LoVo (cell line): ENCODE results near the gene FAM163B.

ENCODE experiments used
- DNase-seq: peaks from one replicate; pipeline ENCODE4 v3.0.0-alpha.2; 2016; ENCODE audit warnings: low spot score

Gene FAM163B

GRCh38 chr9:133615606-133616188, 6.5 kb upstream of the FAM163B start:
- no peak for DNase-seq

DNA sequence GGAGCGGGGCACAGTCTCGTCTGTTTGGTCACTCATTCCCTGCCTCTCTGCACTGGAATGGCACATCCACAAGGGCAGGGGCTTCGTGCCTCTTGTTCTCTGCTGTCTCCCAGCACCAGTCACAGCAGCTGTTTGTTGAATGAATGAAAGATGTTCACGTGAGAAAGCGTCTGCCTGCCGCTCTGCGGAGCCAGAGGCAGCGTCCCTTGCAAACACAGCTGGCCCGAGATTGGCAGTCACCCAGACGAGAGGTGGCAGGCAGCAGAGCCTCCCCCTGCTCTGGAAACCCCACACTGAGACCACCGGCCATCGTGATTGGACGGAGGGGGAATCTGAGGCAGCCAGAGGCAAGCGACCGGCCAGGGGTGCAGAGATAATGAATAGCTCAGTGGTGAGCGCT, 6.0 kb upstream of the FAM163B start:
- no peak for DNase-seq

DNA sequence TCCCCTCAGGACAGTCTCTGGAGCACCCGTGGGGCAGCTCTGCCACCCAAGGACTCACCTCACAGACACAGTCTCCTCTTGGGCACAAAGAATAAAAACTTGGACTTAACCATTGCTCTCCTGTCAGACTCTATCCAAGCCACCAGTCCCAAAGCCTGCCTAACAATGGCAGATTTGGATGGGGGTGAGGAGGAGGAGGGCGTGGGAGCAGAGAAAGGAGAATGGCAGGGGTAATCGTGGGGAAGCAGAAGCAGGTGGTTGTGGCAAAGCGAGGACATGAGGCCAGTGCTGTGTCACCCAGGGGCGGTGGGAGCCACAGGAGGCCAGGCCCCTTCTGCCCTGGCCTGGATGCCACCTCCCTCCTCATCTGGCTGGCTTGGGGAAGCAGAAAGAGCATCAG, 5.5 kb upstream of the FAM163B start:
- no peak for DNase-seq

DNA sequence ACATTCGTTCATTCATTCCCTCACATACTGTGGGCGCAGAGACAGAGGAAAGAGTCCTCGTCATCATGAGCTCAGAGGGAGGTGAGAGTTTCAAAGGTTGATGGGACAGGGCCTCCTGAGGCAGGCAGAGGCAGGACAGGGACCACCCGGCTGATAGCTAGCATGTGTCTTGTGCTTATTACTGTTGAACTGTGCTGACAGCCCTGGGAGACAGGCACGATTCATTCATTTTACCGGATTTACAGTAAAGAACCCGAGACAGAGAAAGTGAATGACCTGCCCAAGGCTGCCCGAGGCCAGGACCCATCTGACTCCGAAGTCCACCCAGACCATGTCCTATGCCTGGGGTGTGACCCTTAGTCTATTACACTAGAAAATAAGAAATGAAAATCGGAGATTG, 4.9 kb upstream of the FAM163B start:
- no peak for DNase-seq

- no peak for DNase-seq
Measured at GRCh38 chr9:133613432-133613831, 4.2 kb upstream of the FAM163B start.

DNA sequence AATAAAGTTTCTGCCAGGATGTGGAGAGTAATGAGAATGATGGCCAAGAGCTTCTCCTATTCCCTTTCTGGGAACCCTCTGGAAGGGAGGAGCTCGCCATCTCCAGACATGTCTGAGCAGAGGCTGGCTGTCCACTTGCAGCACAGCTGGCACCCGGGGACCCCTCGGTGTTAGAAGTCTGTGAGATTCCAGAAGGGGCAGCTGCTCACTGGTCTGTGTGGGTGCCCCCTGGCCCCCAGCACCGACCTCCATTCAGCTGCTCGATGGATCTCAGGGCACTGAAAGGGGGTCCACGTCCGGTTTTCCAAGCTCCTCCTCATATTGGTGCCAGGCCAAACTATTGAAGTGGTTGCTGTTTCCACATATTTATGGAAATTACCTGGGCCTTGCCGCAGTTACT, 3.6 kb upstream of the FAM163B start:
- no peak for DNase-seq

DNA sequence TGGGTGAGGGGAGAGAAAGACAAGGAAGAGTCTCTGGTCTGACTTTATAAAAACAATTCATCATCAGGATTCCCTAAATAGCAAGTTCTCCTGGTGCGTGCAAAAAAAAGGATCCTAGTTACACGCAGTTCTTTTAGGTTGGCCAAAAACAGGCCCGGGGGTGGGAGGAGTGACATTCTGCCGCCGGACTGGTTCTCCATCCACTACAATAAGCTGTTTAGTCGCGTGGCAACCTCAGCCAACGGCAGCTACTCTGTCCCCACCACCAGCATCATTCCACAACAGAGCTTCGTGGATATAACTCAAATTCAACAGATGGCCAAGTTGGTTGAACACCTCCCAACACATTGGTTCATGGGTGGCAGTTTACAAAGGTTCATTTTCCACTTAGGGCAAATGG, 2.9 kb upstream of the FAM163B start:
- DNase-seq, result no peak

GRCh38 chr9:133610845-133611244, 1.7 kb upstream of the FAM163B start:
- no peak for DNase-seq

DNA sequence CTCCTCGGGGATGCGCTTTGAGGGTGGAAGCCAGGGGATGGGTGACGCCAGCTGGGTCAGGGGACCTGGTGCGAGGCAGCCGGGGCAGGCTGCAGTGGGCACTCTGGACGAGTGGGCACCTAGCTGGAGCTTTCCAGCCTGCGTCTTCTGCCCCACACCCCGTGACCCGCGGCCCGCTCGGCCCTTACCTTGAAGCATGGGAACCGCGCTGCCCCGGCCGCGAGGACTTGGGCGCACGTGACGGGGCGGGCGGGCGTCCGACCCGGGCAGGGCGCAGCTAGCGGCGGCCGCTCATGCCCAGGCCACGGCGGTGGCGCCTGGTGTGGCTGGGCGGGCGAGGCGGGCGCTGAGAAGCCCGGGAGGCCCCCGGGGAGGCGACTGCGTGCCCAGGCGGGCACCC, 300 bp downstream of the FAM163B start:
- no peak for DNase-seq

- DNase-seq, result no peak
Measured at GRCh38 chr9:133608382-133608781, 807 bp downstream of the FAM163B start.

DNA sequence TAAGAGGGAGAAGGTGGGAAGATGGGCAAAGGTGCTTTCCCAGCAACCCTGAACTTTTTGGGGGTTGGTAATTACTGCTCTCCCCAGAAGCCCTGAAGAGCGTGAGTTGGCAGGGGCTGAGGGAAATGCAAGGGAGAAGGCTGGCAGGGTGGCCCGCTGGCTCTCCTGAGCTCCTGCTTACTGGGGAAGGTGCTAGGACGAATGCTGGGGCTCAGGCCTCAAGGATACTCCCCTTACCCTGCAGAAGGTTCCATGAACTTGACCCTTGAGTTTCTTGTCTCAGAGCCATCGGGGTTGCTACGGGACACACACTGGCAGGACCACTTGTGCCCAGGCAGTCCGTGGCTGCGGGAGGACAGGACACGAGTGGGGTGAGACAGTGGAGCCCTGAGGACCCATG, 1.2 kb downstream of the FAM163B start:
- DNase-seq, result no peak

DNA sequence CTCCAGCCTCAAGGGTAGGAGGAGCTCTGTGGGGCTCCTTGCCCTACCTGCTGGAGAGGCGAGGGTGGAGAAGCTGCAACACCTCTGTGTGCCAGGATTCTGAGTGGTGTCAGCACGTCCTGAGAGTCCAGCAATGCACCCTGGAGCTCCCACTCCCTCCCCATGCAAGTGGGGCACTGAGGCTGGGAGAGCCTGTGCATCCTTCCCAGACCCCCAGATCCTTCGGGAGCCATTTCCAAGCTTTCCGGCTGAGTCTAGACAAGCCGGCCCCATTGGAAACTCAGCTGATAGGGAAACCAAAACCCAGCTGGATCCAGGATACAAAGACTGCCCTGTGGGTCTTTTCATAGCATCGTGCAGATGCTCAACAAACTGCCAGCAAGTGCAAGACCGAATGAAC, 1.8 kb downstream of the FAM163B start:
- DNase-seq, result no peak

DNA sequence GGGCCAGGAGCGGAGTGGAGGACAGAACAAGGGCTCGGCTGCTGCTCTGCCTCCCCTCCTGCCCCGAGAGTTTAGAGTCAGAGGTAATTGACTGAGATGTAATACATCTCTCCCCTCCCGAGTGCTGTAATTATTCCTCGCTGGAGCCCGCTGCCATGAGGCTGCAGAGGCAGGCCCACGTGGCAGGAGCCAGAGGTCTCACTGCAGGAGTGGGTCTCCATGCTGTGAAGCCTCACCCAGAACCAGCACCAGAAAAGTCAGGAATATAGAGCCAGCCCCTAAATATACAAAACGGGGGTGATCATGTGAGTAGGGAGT, 2.5 kb downstream of the FAM163B start:
- DNase-seq, result no peak

DNA sequence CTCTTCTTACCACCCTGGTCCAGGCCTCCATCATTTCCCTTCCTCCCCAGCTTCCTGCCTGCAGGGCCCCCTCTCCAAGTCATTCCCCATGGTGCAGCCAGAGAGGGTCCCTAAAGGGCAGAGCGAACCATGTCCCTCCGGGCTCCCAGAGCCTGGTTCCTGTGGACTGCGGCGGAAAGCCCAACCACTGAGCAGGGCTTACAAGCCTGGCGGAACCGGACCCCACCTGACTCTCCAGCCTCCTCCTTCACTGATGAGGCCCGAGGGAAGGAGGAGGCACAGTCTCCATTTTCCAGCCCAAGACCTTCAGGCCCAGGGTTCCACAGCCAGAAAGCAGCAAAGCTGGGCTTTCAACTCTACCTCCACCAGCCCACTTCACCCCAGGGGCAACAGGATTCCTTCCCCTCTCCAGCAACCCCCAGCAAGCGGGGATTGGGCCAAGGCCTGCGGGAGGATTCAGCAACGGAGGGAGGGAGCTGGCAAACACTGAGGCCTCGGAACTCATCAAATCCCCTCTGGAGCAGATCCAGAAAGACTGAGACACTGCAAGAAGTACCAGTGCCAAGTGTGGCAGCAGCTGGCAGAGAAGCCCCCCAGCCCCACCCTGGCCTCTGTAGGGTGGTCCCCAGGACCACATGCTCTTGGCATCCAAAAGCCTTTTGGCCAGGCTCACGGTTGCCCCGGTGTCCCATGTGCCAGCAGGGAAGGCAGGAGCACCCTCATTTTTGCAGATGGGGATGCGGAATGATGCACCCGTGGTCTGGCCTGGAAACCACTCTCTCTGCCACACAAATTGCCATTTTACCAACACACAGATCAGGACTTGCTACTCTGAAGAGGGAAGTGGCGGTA, 3.1 kb downstream of the FAM163B start:
- no peak for DNase-seq

- no peak for DNase-seq
Measured at GRCh38 chr9:133605446-133605845, 3.7 kb downstream of the FAM163B start.

GRCh38 chr9:133604856-133605255, 4.3 kb downstream of the FAM163B start:
- DNase-seq, result no peak

DNA sequence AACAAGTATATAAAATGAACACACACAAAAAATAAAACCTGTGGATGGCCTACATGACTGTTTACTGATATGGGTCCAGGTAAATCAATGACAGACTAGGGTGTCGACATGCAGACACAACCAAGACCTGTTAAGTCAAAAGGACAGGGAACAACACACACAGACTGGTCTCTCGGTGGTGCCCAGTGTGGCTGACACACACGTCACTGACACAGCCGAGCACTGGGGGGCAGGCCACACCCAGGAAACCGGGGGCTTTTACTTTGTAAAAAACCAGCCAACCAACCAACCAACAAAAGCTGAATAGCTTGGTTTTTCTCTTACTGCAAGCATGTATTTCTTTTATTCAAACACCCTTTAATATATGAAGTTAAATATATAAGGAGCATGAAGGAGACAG, 5.0 kb downstream of the FAM163B start:
- DNase-seq, result no peak

GRCh38 chr9:133603135-133603927, 5.9 kb downstream of the FAM163B start:
- no peak for DNase-seq

DNA sequence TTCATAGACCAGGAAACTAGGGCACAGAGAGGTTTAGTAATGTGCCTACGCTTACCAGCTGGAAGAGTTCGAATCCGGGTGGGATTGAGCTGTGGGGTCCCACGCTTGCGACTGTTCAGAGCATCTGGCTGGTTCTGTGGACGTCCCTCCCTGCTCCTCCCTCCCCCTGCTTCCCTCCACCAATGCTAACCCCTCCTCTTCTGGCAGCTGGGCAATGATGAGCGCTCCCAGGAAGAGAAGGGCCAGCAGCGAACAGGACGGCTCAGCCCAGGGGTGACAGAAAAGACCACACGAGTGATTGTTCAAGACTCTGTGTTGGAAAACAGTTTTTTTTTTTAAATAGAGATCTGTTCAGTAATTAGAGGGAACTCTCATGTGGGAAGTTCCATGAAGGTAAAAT, 6.9 kb downstream of the FAM163B start:
- no peak for DNase-seq

- DNase-seq, result no peak
Measured at GRCh38 chr9:133601746-133602145, 7.4 kb downstream of the FAM163B start.

DNA sequence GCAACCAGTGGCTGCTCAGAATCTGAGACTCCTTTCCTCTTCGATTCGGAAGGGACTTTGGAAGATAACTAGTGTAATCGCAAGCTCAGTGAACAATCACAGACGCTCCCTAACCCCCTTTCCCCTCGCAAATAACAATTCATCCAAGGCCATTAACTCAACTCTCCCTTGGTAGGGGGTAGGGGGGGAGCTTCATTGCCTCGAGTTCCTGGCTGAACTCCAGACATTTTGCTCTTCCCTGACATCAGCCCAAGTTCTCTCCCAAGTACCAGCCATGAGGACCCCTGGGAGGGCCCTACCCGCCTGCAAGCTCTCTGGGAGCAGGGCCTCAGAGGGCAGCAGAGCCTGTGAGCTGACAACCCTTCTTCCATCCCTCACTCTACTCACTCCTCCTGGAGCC, 8.4 kb downstream of the FAM163B start:
- DNase-seq, result no peak

- no peak for DNase-seq
Measured at GRCh38 chr9:133599470-133600173, 9.6 kb downstream of the FAM163B start.

DNA sequence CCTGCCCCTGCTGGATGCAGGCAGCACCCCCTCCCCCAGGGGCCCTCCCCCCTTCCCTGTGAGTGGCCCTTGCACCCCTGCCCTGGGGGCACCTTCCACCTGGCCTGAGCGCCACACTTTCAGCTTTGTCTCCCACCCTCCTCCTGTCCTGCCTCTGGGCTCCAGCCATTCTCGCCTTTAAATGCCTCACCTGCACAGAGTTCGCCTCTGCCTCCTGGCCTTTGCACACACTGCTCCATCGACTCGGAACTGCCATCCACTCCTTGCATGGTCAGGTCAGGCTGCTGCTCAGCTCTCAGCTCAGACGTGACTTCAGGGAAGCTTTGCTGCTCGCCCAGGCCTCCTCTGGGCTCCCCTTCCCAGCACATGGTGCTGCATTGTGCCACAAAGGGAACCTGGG, 10.2 kb downstream of the FAM163B start:
- no peak for DNase-seq
